ENCODE measurements around the gene PIP4K2C. TPM values are rescaled to one million over a fixed set of nuclear protein-coding genes. Genes with fewer than 3 reads are reported as not detected.

Gene PIP4K2C
- total RNA-seq, 2 experiments from 2014 or later: 14.5 to 15.9 TPM

- no peaks in the 10 kb centered on the region for H3K9me2 ChIP-seq (ENCODE audit: insufficient read depth, low read length)
- CTCF ChIA-PET (ENCODE audit: unreplicated experiment): interaction anchor here (0.5 kb wide), 1 partner anchor 788 kb away, joined by 5 read pairs; no protein-coding TSS in a partner anchor
- DNase-seq (ENCODE audit: low spot score): no peak
- no peak overlapping the region for H3K4me2 ChIP-seq (ENCODE audit: low read length)
- no peak for TF ChIP-seq EZH2phosphoT487 (IDR thresholded peaks at IDR 0.05; ENCODE audit: borderline replicate concordance, low read depth, low read length)
- TF ChIP-seq, protein P1, sequence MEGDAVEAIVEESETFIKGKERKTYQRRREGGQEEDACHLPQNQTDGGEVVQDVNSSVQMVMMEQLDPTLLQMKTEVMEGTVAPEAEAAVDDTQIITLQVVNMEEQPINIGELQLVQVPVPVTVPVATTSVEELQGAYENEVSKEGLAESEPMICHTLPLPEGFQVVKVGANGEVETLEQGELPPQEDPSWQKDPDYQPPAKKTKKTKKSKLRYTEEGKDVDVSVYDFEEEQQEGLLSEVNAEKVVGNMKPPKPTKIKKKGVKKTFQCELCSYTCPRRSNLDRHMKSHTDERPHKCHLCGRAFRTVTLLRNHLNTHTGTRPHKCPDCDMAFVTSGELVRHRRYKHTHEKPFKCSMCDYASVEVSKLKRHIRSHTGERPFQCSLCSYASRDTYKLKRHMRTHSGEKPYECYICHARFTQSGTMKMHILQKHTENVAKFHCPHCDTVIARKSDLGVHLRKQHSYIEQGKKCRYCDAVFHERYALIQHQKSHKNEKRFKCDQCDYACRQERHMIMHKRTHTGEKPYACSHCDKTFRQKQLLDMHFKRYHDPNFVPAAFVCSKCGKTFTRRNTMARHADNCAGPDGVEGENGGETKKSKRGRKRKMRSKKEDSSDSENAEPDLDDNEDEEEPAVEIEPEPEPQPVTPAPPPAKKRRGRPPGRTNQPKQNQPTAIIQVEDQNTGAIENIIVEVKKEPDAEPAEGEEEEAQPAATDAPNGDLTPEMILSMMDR (conservative IDR thresholded peaks at IDR 0.05; ENCODE audit: low read length): no peak
- no peak overlapping the region for H2AFZ ChIP-seq (ENCODE audit: low read length)
- POLR2A ChIA-PET: interaction anchor here (1.4 kb wide), 1 partner anchor 15 kb away, joined by 3 read pairs; the partner anchor contains the start of gene PIP4K2C
- no peaks in the 10 kb centered on the region for H3K79me2 ChIP-seq (ENCODE audit: insufficient read depth, low read depth, low read length)
- no TSS peak for BruUV-seq (replicated peaks)
- intact Hi-C loops (cut with micrococcal nuclease; ENCODE audit: unreplicated experiment): no loop called here
- H3K36me3 ChIP-seq (ENCODE audit: insufficient read depth, low read length): peaks cover 16% of the 10 kb centered on the region; the same call in 1 of the 2 replicates
- H3K27ac ChIP-seq (ENCODE audit: low read depth, low read length, poor library complexity, severe bottlenecking): no peak overlapping the region
- no peak overlapping the region for H3K4me3 ChIP-seq (ENCODE audit: low read depth, low read length, poor library complexity, severe bottlenecking)
- no peaks in the 10 kb centered on the region for H4K20me1 ChIP-seq (ENCODE audit: insufficient read depth, low read length)
- no peaks in the 10 kb centered on the region for H3K4me1 ChIP-seq (ENCODE audit: insufficient read depth, low read length, poor library complexity, severe bottlenecking)
- H3K9me3 ChIP-seq (ENCODE audit: low read length): no peaks in the 10 kb centered on the region
These were observed 15.4 kb downstream of the PIP4K2C start for GRCh38 chr12:57606399-57606798.

GRCh38 chr12:57606821-57607220 lies 15.8 kb downstream of the PIP4K2C start:
- H3K4me1 ChIP-seq (ENCODE audit: insufficient read depth, low read length, poor library complexity, severe bottlenecking): no peaks in the 10 kb centered on the region
- H3K36me3 ChIP-seq (ENCODE audit: insufficient read depth, low read length): peaks cover 12% of the 10 kb centered on the region; the same call in 1 of the 2 replicates
- no peak for DNase-seq (ENCODE audit: low spot score)
- H3K9me3 ChIP-seq (ENCODE audit: low read length): no peaks in the 10 kb centered on the region
- no TSS peak for BruUV-seq (replicated peaks)
- H4K20me1 ChIP-seq (ENCODE audit: insufficient read depth, low read length): no peaks in the 10 kb centered on the region
- no peak overlapping the region for H2AFZ ChIP-seq (ENCODE audit: low read length)
- ChIA-PET POLR2A (interaction anchor here (1.4 kb wide), 1 partner anchor 15 kb away, joined by 3 read pairs; the partner anchor contains the start of gene PIP4K2C), CTCF (ENCODE audit: unreplicated experiment) (no interaction called here)
- no peak overlapping the region for H3K4me2 ChIP-seq (ENCODE audit: low read length)
- no peaks in the 10 kb centered on the region for H3K79me2 ChIP-seq (ENCODE audit: insufficient read depth, low read depth, low read length)
- no peak overlapping the region for H3K4me3 ChIP-seq (ENCODE audit: low read depth, low read length, poor library complexity, severe bottlenecking)
- TF ChIP-seq, protein P1 (conservative IDR thresholded peaks at IDR 0.05; ENCODE audit: low read length): no peak
- TF ChIP-seq EZH2phosphoT487 (IDR thresholded peaks at IDR 0.05; ENCODE audit: borderline replicate concordance, low read depth, low read length): no peak
- H3K9me2 ChIP-seq (ENCODE audit: insufficient read depth, low read length): no peaks in the 10 kb centered on the region
- H3K27ac ChIP-seq (ENCODE audit: low read depth, low read length, poor library complexity, severe bottlenecking): no peak overlapping the region
- intact Hi-C loops (cut with micrococcal nuclease; ENCODE audit: unreplicated experiment): no loop called here

GRCh38 chr12:57607958-57608663 lies 17.1 kb downstream of the PIP4K2C start:
- Histone ChIP-seq H3K4me3 (ENCODE audit: low read depth, low read length, poor library complexity, severe bottlenecking) (no peak overlapping the region), H3K9me3 (ENCODE audit: low read length) (no peaks in the 10 kb centered on the region), H3K4me1 (ENCODE audit: insufficient read depth, low read length, poor library complexity, severe bottlenecking) (no peaks in the 10 kb centered on the region), H3K79me2 (ENCODE audit: insufficient read depth, low read depth, low read length) (no peaks in the 10 kb centered on the region), H4K20me1 (ENCODE audit: insufficient read depth, low read length) (no peaks in the 10 kb centered on the region), H3K4me2 (ENCODE audit: low read length) (no peak overlapping the region), H2AFZ (ENCODE audit: low read length) (no peak overlapping the region), H3K36me3 (ENCODE audit: insufficient read depth, low read length) (no peaks in the 10 kb centered on the region), H3K9me2 (ENCODE audit: insufficient read depth, low read length) (no peaks in the 10 kb centered on the region), H3K27ac (ENCODE audit: low read depth, low read length, poor library complexity, severe bottlenecking) (no peak overlapping the region)
- no peak for TF ChIP-seq EZH2phosphoT487 (IDR thresholded peaks at IDR 0.05; ENCODE audit: borderline replicate concordance, low read depth, low read length)
- TF ChIP-seq, protein P1 (conservative IDR thresholded peaks at IDR 0.05; ENCODE audit: low read length): no peak
- ChIA-PET CTCF (ENCODE audit: unreplicated experiment) (no interaction called here), POLR2A (interaction anchor here (1.0 kb wide), 1 partner anchor 9 kb away, joined by 3 read pairs; no protein-coding TSS in a partner anchor)
- intact Hi-C loops (cut with micrococcal nuclease; ENCODE audit: unreplicated experiment): no loop called here
- DNase-seq (ENCODE audit: low spot score): no peak
- BruUV-seq (replicated peaks): no TSS peak

Data from OCI-LY7 (cell line).